Measurements from ENCODE around the gene IL10RB. TPM values are rescaled to one million over a fixed set of nuclear protein-coding genes. Genes with fewer than 3 reads are reported as not detected.
A peak's percentile ranks its signal among the peaks of the same experiment; 100 is the strongest.

IL10RB gene
- total and polyA plus RNA-seq, 10 donors, result 25.4 to 89.7 (median 55.3) TPM

DNA sequence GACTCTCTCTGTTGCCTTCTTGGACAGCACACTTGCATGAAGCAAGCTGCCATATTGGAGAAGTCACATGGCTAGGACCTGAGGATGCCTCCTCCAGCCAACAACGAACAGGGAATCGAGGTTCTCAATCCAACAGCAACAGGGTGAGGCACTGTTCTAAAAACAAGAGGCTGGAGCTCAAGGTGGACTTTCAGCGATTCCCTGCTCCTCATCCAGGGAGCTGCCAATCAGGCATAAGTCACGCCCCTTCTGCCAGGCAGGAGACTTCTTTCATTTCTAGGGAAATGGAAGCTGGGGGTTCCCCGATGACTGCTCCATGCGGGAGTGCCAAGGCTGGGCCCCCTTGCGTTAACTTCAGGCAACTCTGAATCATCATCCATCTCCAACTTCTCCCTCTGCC lies 35.9 kb downstream of the IL10RB start:
- peaks cover 33 to 89% (median 52%) of the 10 kb centered on the region in 6 donors for H3K4me1 ChIP-seq
- WGBS, 5 donors, result 85 to 89% (median 87%) methylated on average over 7 of the region's 7 CpGs
- peak overlapping the region in 1 of 8 donors; percentile 19 for H3K4me3 ChIP-seq
- H3K27me3 ChIP-seq (replicated peaks in 1 of 7), result no peaks in the 10 kb centered on the region
- peak overlapping the region; percentile 74 to 95 (median 90) for H3K27ac ChIP-seq
- intact Hi-C loops (cut with DNase I; ENCODE audit: low total_unique reads), result no loop called here
- H3K9me3 ChIP-seq, result no peaks in the 10 kb centered on the region
- TF ChIP-seq POLR2A (IDR thresholded peaks at IDR 0.05) (no peak), POLR2AphosphoS5 (IDR thresholded peaks at IDR 0.05) (no peak)
- TF ChIP-seq, protein P1, sequence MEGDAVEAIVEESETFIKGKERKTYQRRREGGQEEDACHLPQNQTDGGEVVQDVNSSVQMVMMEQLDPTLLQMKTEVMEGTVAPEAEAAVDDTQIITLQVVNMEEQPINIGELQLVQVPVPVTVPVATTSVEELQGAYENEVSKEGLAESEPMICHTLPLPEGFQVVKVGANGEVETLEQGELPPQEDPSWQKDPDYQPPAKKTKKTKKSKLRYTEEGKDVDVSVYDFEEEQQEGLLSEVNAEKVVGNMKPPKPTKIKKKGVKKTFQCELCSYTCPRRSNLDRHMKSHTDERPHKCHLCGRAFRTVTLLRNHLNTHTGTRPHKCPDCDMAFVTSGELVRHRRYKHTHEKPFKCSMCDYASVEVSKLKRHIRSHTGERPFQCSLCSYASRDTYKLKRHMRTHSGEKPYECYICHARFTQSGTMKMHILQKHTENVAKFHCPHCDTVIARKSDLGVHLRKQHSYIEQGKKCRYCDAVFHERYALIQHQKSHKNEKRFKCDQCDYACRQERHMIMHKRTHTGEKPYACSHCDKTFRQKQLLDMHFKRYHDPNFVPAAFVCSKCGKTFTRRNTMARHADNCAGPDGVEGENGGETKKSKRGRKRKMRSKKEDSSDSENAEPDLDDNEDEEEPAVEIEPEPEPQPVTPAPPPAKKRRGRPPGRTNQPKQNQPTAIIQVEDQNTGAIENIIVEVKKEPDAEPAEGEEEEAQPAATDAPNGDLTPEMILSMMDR (IDR thresholded peaks at IDR 0.05 in 8 of 11, conservative IDR thresholded peaks at IDR 0.05 in 3 of 11), result no peak
- H3K36me3 ChIP-seq, result peaks cover 0 to 12% (median 5%) of the 10 kb centered on the region in 6 donors
- DNase-seq, result no peak

GRCh38 chr21:33302796-33303195 lies 36.6 kb downstream of the IL10RB start:
- no peak for DNase-seq
- Histone ChIP-seq H3K27me3 (replicated peaks in 1 of 7) (no peaks in the 10 kb centered on the region), H3K9me3 (no peaks in the 10 kb centered on the region), H3K27ac (peak overlapping the region in 6 of 8 donors; percentile 85 to 95 (median 90)), H3K36me3 (peaks cover 0 to 4% (median 0%) of the 10 kb centered on the region in 6 donors), H3K4me3 (no peak overlapping the region), H3K4me1 (peaks cover 33 to 83% (median 49%) of the 10 kb centered on the region in 6 donors)
- TF ChIP-seq, protein P1 (IDR thresholded peaks at IDR 0.05 in 8 of 11, conservative IDR thresholded peaks at IDR 0.05 in 3 of 11), result no peak
- TF ChIP-seq POLR2AphosphoS5 (IDR thresholded peaks at IDR 0.05) (no peak), POLR2A (IDR thresholded peaks at IDR 0.05) (no peak)
- intact Hi-C loops (cut with DNase I; ENCODE audit: low total_unique reads), result no loop called here
- WGBS, 5 donors, result 74 to 86% (median 81%) methylated on average over 6 to 7 of the region's 7 CpGs

DNA sequence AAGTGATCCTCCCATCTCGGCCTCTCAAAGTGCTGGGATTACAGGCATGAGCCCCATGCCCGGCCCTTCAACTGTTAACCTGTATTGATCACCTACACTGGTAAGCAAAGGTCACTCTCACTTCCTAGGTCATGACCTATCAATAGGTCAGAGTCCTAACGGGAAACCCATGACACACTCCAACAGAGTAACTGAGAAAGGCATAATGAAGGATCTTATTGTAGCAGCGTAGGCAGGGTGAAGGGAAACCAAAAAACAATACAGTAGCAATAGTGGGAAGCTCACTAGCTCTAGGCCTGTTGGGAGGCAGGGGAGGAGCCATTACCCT lies 39.1 kb downstream of the IL10RB start:
- intact Hi-C loops (cut with DNase I; ENCODE audit: low total_unique reads), result no loop called here
- DNase-seq, result no peak
- H3K4me1 ChIP-seq, result peaks cover 18 to 76% (median 43%) of the 10 kb centered on the region in 6 donors
- no peaks in the 10 kb centered on the region for H3K36me3 ChIP-seq
- H3K27ac ChIP-seq, result peak overlapping the region in 6 of 8 donors; percentile 59 to 95 (median 78)
- no peaks in the 10 kb centered on the region for H3K27me3 ChIP-seq (replicated peaks in 1 of 7)
- H3K4me3 ChIP-seq, result no peak overlapping the region
- WGBS, 5 donors, result 90 to 98% (median 94%) methylated on average over 4 of the region's 4 CpGs
- TF ChIP-seq, protein P1 (IDR thresholded peaks at IDR 0.05 in 8 of 11, conservative IDR thresholded peaks at IDR 0.05 in 3 of 11), result no peak
- no peak for TF ChIP-seq POLR2AphosphoS5 (IDR thresholded peaks at IDR 0.05)
- TF ChIP-seq POLR2A (IDR thresholded peaks at IDR 0.05), result no peak
- peaks cover 0 to 3% (median 0%) of the 10 kb centered on the region in 8 donors for H3K9me3 ChIP-seq

DNA sequence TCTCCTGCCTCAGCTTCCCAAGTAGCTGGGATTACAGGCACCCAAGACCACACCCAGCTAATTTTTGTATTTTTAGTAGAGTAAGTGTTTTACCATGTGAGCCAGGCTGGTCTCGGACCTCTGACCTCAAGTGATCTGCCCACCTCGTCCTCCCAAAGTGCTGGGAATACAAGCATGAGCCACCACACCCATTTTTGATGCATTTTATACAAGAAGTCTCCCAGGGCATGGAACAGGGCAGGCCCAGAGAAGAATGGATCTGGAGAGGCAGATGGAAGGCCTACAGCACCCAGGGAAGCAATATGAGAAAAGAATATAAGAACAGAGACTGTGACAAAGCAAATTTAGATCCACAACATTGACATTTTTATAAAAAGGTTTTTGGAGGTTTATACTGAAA lies 39.8 kb downstream of the IL10RB start:
- WGBS, 5 donors, result 85 to 88% (median 86%) methylated on average over 2 of the region's 2 CpGs
- H3K4me1 ChIP-seq, result peaks cover 13 to 70% (median 36%) of the 10 kb centered on the region in 6 donors
- no peaks in the 10 kb centered on the region for H3K27me3 ChIP-seq (replicated peaks in 1 of 7)
- peaks cover 0 to 3% (median 0%) of the 10 kb centered on the region in 8 donors for H3K9me3 ChIP-seq
- no peak for TF ChIP-seq POLR2AphosphoS5 (IDR thresholded peaks at IDR 0.05)
- H3K4me3 ChIP-seq, result no peak overlapping the region
- H3K27ac ChIP-seq, result peak overlapping the region in 3 of 8 donors; percentile 81 to 95 (median 93)
- intact Hi-C loops (cut with DNase I; ENCODE audit: low total_unique reads), result no loop called here
- no peaks in the 10 kb centered on the region for H3K36me3 ChIP-seq
- DNase-seq, result no peak

Measured in spleen (tissue), 11 donors.